ENCODE results near the gene GLDC. TPM values are rescaled to one million over a fixed set of nuclear protein-coding genes. Genes with fewer than 3 reads are reported as not detected.
"Not testable (repeated sequence)": the region's sequence is repeated elsewhere in the genome, so short reads cannot be mapped to it uniquely, and the experiment has no call there.

GLDC gene
- total RNA-seq, 1 donor from 2014 or later: 1.0 TPM

- no peak overlapping the region for H3K27ac Mint-ChIP-seq
- intact Hi-C loops (cut with micrococcal nuclease): no loop called here
- no peak for DNase-seq (ENCODE audit: low spot score)
- H3K27me3 Mint-ChIP-seq (ENCODE audit: low read depth): peaks cover 12% of the 10 kb centered on the region
- no peak overlapping the region for H3K4me3 Mint-ChIP-seq (ENCODE audit: low read depth)
- no peaks in the 10 kb centered on the region for H3K9me3 Mint-ChIP-seq
- H3K4me1 Mint-ChIP-seq (ENCODE audit: low read depth): no peaks in the 10 kb centered on the region
- no peaks in the 10 kb centered on the region for H3K36me3 Mint-ChIP-seq (ENCODE audit: low read depth)
Observed at GRCh38 chr9:6631207-6631512, 14.4 kb downstream of the GLDC start.

GRCh38 chr9:6630502-6631206 is 14.9 kb downstream of the GLDC start:
- intact Hi-C loops (cut with micrococcal nuclease): no loop called here
- no peaks in the 10 kb centered on the region for H3K4me1 Mint-ChIP-seq (ENCODE audit: low read depth)
- H3K4me3 Mint-ChIP-seq (ENCODE audit: low read depth): no peak overlapping the region
- no peak for DNase-seq (ENCODE audit: low spot score)
- no peaks in the 10 kb centered on the region for H3K36me3 Mint-ChIP-seq (ENCODE audit: low read depth)
- H3K27me3 Mint-ChIP-seq (ENCODE audit: low read depth): peaks cover 15% of the 10 kb centered on the region
- no peaks in the 10 kb centered on the region for H3K9me3 Mint-ChIP-seq
- H3K27ac Mint-ChIP-seq: no peak overlapping the region

GRCh38 chr9:6628704-6629103 is 16.8 kb downstream of the GLDC start:
- H3K36me3 Mint-ChIP-seq (ENCODE audit: low read depth): no peaks in the 10 kb centered on the region
- intact Hi-C loops (cut with micrococcal nuclease): no loop called here
- DNase-seq (ENCODE audit: low spot score): no peak
- no peaks in the 10 kb centered on the region for H3K4me1 Mint-ChIP-seq (ENCODE audit: low read depth)
- H3K4me3 Mint-ChIP-seq (ENCODE audit: low read depth): no peak overlapping the region
- peaks cover 12% of the 10 kb centered on the region for H3K27me3 Mint-ChIP-seq (ENCODE audit: low read depth)
- H3K9me3 Mint-ChIP-seq: no peaks in the 10 kb centered on the region
- H3K27ac Mint-ChIP-seq: no peak overlapping the region

- Mint-ChIP-seq H3K36me3 (ENCODE audit: low read depth) (no peaks in the 10 kb centered on the region), H3K4me1 (ENCODE audit: low read depth) (no peaks in the 10 kb centered on the region), H3K27me3 (ENCODE audit: low read depth) (peaks cover 8% of the 10 kb centered on the region), H3K9me3 (no peaks in the 10 kb centered on the region), H3K27ac (no peak overlapping the region), H3K4me3 (ENCODE audit: low read depth) (no peak overlapping the region)
- no peak for DNase-seq (ENCODE audit: low spot score)
- intact Hi-C loops (cut with micrococcal nuclease): no loop called here
Observed at GRCh38 chr9:6625363-6625762, 20.2 kb downstream of the GLDC start.

- H3K27ac Mint-ChIP-seq; H3K27me3 Mint-ChIP-seq (ENCODE audit: low read depth); H3K36me3 Mint-ChIP-seq (ENCODE audit: low read depth); intact Hi-C loops (cut with micrococcal nuclease); H3K4me1 Mint-ChIP-seq (ENCODE audit: low read depth); H3K9me3 Mint-ChIP-seq; H3K4me3 Mint-ChIP-seq (ENCODE audit: low read depth); DNase-seq (ENCODE audit: low spot score): not testable (repeated sequence)
Observed at GRCh38 chr9:6622784-6623183, 22.7 kb downstream of the GLDC start.

- DNase-seq (ENCODE audit: low spot score): no peak
- Mint-ChIP-seq H3K27me3 (ENCODE audit: low read depth) (peaks cover 3% of the 10 kb centered on the region), H3K4me1 (ENCODE audit: low read depth) (no peaks in the 10 kb centered on the region), H3K9me3 (no peaks in the 10 kb centered on the region), H3K4me3 (ENCODE audit: low read depth) (no peak overlapping the region), H3K36me3 (ENCODE audit: low read depth) (no peaks in the 10 kb centered on the region), H3K27ac (no peak overlapping the region)
- intact Hi-C loops (cut with micrococcal nuclease): no loop called here
Observed at GRCh38 chr9:6620796-6621195, 24.7 kb downstream of the GLDC start.

- intact Hi-C loops (cut with micrococcal nuclease): no loop called here
- DNase-seq (ENCODE audit: low spot score): no peak
- H3K27ac Mint-ChIP-seq: no peak overlapping the region
Observed at GRCh38 chr9:6620353-6620752, 25.2 kb downstream of the GLDC start.

GRCh38 chr9:6619909-6620308 is 25.6 kb downstream of the GLDC start:
- intact Hi-C loops (cut with micrococcal nuclease): no loop called here
- H3K27me3 Mint-ChIP-seq (ENCODE audit: low read depth): peaks cover 2% of the 10 kb centered on the region
- no peaks in the 10 kb centered on the region for H3K9me3 Mint-ChIP-seq
- H3K36me3 Mint-ChIP-seq (ENCODE audit: low read depth): no peaks in the 10 kb centered on the region
- H3K4me3 Mint-ChIP-seq (ENCODE audit: low read depth): no peak overlapping the region
- no peak for DNase-seq (ENCODE audit: low spot score)
- no peaks in the 10 kb centered on the region for H3K4me1 Mint-ChIP-seq (ENCODE audit: low read depth)
- no peak overlapping the region for H3K27ac Mint-ChIP-seq

More at GRCh38 chr9:6620353-6620752, 25.2 kb downstream of the GLDC start:
- H3K4me3 Mint-ChIP-seq (ENCODE audit: low read depth): no peak overlapping the region
- H3K9me3 Mint-ChIP-seq: no peaks in the 10 kb centered on the region
- H3K4me1 Mint-ChIP-seq (ENCODE audit: low read depth): no peaks in the 10 kb centered on the region
- peaks cover 2% of the 10 kb centered on the region for H3K27me3 Mint-ChIP-seq (ENCODE audit: low read depth)
- no peaks in the 10 kb centered on the region for H3K36me3 Mint-ChIP-seq (ENCODE audit: low read depth)

GRCh38 chr9:6616951-6617602 is 28.5 kb downstream of the GLDC start:
- no peak for DNase-seq (ENCODE audit: low spot score)
- Mint-ChIP-seq H3K27ac (no peak overlapping the region), H3K4me1 (ENCODE audit: low read depth) (no peaks in the 10 kb centered on the region), H3K4me3 (ENCODE audit: low read depth) (no peak overlapping the region), H3K9me3 (no peaks in the 10 kb centered on the region), H3K36me3 (ENCODE audit: low read depth) (no peaks in the 10 kb centered on the region), H3K27me3 (ENCODE audit: low read depth) (peaks cover 2% of the 10 kb centered on the region)
- intact Hi-C loops (cut with micrococcal nuclease): no loop called here

GRCh38 chr9:6614489-6614888 is 31.0 kb downstream of the GLDC start:
- Mint-ChIP-seq H3K4me3 (ENCODE audit: low read depth) (no peak overlapping the region), H3K9me3 (no peaks in the 10 kb centered on the region), H3K27ac (no peak overlapping the region), H3K36me3 (ENCODE audit: low read depth) (no peaks in the 10 kb centered on the region), H3K4me1 (ENCODE audit: low read depth) (no peaks in the 10 kb centered on the region), H3K27me3 (ENCODE audit: low read depth) (peaks cover 2% of the 10 kb centered on the region)
- intact Hi-C loops (cut with micrococcal nuclease): no loop called here
- no peak for DNase-seq (ENCODE audit: low spot score)

GRCh38 chr9:6611865-6612264 is 33.7 kb downstream of the GLDC start:
- no peaks in the 10 kb centered on the region for H3K27me3 Mint-ChIP-seq (ENCODE audit: low read depth)
- H3K36me3 Mint-ChIP-seq (ENCODE audit: low read depth): no peaks in the 10 kb centered on the region
- H3K4me3 Mint-ChIP-seq (ENCODE audit: low read depth): no peak overlapping the region
- H3K27ac Mint-ChIP-seq: no peak overlapping the region
- no peak for DNase-seq (ENCODE audit: low spot score)
- H3K9me3 Mint-ChIP-seq: no peaks in the 10 kb centered on the region
- no peaks in the 10 kb centered on the region for H3K4me1 Mint-ChIP-seq (ENCODE audit: low read depth)
- intact Hi-C loops (cut with micrococcal nuclease): no loop called here

- Mint-ChIP-seq H3K4me1 (ENCODE audit: low read depth) (no peaks in the 10 kb centered on the region), H3K4me3 (ENCODE audit: low read depth) (no peak overlapping the region), H3K36me3 (ENCODE audit: low read depth) (no peaks in the 10 kb centered on the region), H3K27ac (no peak overlapping the region), H3K9me3 (no peaks in the 10 kb centered on the region), H3K27me3 (ENCODE audit: low read depth) (no peaks in the 10 kb centered on the region)
- no peak for DNase-seq (ENCODE audit: low spot score)
- intact Hi-C loops (cut with micrococcal nuclease): no loop called here
Observed at GRCh38 chr9:6610073-6610472, 35.5 kb downstream of the GLDC start.

- Mint-ChIP-seq H3K4me1 (ENCODE audit: low read depth) (no peaks in the 10 kb centered on the region), H3K36me3 (ENCODE audit: low read depth) (no peaks in the 10 kb centered on the region), H3K27me3 (ENCODE audit: low read depth) (no peaks in the 10 kb centered on the region), H3K9me3 (no peaks in the 10 kb centered on the region), H3K27ac (no peak overlapping the region), H3K4me3 (ENCODE audit: low read depth) (no peak overlapping the region)
- no peak for DNase-seq (ENCODE audit: low spot score)
- intact Hi-C loops (cut with micrococcal nuclease): no loop called here
Observed at GRCh38 chr9:6609497-6610016, 36.0 kb downstream of the GLDC start.

Data from activated T-helper 2 cell treated with anti-CD3 and anti-CD28 coated beads, Interferon-gamma antibody, Interleukin-2, Interleukin-4, amounts not matched to agents 10 μg/mL and 5 μg/mL and 100 μg/mL, durations not matched to agents 14 hours and 24 hours and 36 hours (primary cell).